Heart left ventricle (tissue), 13 donors: ENCODE results near the gene KCNH1.

Experiments
- POLR2A ChIP-seq, 2 donors: fragments of 450-650 bp; IDR thresholded peaks; one replicate each; pipeline ENCODE4 v1.6.1; 2017; ENCODE audit warnings: antibody characterized with exemption in 2 of 2, mild to moderate bottlenecking in 2 of 2, moderate library complexity in 2 of 2
- TF ChIP-seq, protein P1 (sequence below), 12 donors: fragments of 200-600 bp; sonication (generic) in 4 of 12; IDR thresholded peaks; one replicate each; pipeline versions ENCODE4 v1.5.0 to v1.8.0; 2018 to 2022; ENCODE audit warnings: antibody characterized with exemption in 12 of 12, mild to moderate bottlenecking in 5 of 12
- donor health status: ischemic (EF 13 %, LVEDD 7.1; RV severe dilation, severe dysfunction).
- donor health status: DM: no; HTN: yes; CAD: no.
- donor health status: DM: no; HTN: no; CAD: no.
- donor health status: ischemic (EF 25% LVEDD 6.9; RV normal size, moderate dysfunction).
- donor health status: ischemic (EF 25% LVEDD 5.7; RV mildly dilated, moderate dysfunction).
- donor health status: ischemic (EF 35%, LVEDD 5.7; RV mildly dilated, moderate dysfunction).
- donor health status: nonischemic (EF 11% LVEDD 7.7; RV severe dilation, severe dysfunction).
- donor health status: DM: yes; HTN: yes; CAD: no.
- donor health status: PGD.
- donor health status: ischemic (EF 29% LVEDD 5.4; RV normal size, mild dysfunction).
- donor health status: nonischemic (EF 23%, LVEDD 6.1; RV moderate dilation, normal function).

DNA sequence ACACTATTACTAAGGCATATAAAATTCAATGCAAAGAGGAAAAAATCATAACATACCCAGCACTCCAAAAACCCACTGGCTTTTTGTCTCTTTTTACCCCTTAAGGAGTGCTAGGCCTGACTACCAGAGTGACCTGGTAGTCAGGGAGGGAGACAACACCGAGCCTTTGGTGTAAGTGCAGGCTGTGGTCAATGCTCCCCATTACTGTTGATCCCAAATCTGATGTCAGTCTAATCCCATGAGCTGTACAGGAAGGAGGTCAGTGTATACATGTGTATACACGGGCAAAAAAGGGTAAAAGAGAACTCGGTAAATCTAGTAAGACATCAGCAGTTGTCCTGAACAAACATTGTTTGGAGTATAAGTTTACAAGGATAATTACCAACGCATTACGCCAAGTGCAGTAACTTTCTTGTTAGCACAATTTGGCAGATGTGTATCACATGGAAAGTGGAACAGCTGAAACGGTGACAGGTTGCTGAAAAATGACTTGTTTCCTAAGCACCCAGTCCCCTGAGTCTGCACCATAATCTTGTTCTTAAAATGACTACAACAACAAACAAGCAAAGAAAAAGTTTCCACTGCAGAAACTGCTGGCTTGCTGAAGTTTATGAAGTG is 217.9 kb downstream of the KCNH1 start:
- TF ChIP-seq POLR2A (IDR thresholded peaks at IDR 0.05), result no peak
- TF ChIP-seq, protein P1, sequence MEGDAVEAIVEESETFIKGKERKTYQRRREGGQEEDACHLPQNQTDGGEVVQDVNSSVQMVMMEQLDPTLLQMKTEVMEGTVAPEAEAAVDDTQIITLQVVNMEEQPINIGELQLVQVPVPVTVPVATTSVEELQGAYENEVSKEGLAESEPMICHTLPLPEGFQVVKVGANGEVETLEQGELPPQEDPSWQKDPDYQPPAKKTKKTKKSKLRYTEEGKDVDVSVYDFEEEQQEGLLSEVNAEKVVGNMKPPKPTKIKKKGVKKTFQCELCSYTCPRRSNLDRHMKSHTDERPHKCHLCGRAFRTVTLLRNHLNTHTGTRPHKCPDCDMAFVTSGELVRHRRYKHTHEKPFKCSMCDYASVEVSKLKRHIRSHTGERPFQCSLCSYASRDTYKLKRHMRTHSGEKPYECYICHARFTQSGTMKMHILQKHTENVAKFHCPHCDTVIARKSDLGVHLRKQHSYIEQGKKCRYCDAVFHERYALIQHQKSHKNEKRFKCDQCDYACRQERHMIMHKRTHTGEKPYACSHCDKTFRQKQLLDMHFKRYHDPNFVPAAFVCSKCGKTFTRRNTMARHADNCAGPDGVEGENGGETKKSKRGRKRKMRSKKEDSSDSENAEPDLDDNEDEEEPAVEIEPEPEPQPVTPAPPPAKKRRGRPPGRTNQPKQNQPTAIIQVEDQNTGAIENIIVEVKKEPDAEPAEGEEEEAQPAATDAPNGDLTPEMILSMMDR (IDR thresholded peaks at IDR 0.05), result no peak
